GM18907 (cell line): Measurements from ENCODE around the gene NISCH.

Experiments
- ATAC-seq: cut with Tn5 transposase; IDR thresholded peaks from one replicate; pipeline ENCODE4 v1.9.1; 2021; ENCODE audit warnings: mild to moderate bottlenecking, moderate library complexity; ENCODE audit not compliant: unreplicated experiment

Gene NISCH

GRCh38 chr3:52446631-52447511, 8.5 kb upstream of the NISCH start:
- ATAC-seq, result no peak

GRCh38 chr3:52447512-52448355, 7.7 kb upstream of the NISCH start:
- no peak for ATAC-seq

GRCh38 chr3:52450489-52451236, 4.7 kb upstream of the NISCH start:
- no peak for ATAC-seq

- no peak for ATAC-seq
Measured at GRCh38 chr3:52451237-52452083, 3.9 kb upstream of the NISCH start.

GRCh38 chr3:52452126-52452525, 3.3 kb upstream of the NISCH start:
- ATAC-seq, result no peak

GRCh38 chr3:52452570-52453221, 2.7 kb upstream of the NISCH start:
- ATAC-seq, result no peak

GRCh38 chr3:52453496-52454249, 1.7 kb upstream of the NISCH start, which contains the start of gene TNNC1:
TSS of gene TNNC1 (minus strand) at chr3:52454041. CDS start at chr3:52454015, 26 bp downstream.
- no peak for ATAC-seq

GRCh38 chr3:52454250-52454937, 1.0 kb upstream of the NISCH start:
- ATAC-seq, result no peak

GRCh38 chr3:52454938-52455282, 494 bp upstream of the NISCH start:
- ATAC-seq, result peak; percentile 6

GRCh38 chr3:52456169-52456799, 880 bp downstream of the NISCH start:
- ATAC-seq, result no peak

GRCh38 chr3:52456800-52457183, 1.4 kb downstream of the NISCH start:
- ATAC-seq, result no peak

GRCh38 chr3:52458031-52458760, 2.8 kb downstream of the NISCH start:
- no peak for ATAC-seq

- ATAC-seq, result no peak
Measured at GRCh38 chr3:52458770-52459545, 3.6 kb downstream of the NISCH start.

- ATAC-seq, result no peak
Measured at GRCh38 chr3:52461874-52462273, 6.5 kb downstream of the NISCH start.

GRCh38 chr3:52463416-52463815, 8.0 kb downstream of the NISCH start:
- no peak for ATAC-seq

- no peak for ATAC-seq
Measured at GRCh38 chr3:52468336-52468735, 12.9 kb downstream of the NISCH start.

- ATAC-seq, result no peak
Measured at GRCh38 chr3:52469001-52469400, 13.6 kb downstream of the NISCH start.
